Stimulated activated CD8-positive, alpha-beta memory T cell treated with anti-CD3 and anti-CD28 coated beads, Interleukin-12 subunit alpha, Interleukin-12 subunit beta, amount 100 ng/mL, for 4 hours (primary cell): ENCODE measurements around the gene LRGUK.
"Not testable (repeated sequence)": the region's sequence is repeated elsewhere in the genome, so short reads cannot be mapped to it uniquely, and the experiment has no call there.

Source experiments
- DNase-seq: peaks from one replicate; pipeline ENCODE4 v3.0.0-alpha.2; 2020; ENCODE audit warnings: low read depth

LRGUK gene, protein sequence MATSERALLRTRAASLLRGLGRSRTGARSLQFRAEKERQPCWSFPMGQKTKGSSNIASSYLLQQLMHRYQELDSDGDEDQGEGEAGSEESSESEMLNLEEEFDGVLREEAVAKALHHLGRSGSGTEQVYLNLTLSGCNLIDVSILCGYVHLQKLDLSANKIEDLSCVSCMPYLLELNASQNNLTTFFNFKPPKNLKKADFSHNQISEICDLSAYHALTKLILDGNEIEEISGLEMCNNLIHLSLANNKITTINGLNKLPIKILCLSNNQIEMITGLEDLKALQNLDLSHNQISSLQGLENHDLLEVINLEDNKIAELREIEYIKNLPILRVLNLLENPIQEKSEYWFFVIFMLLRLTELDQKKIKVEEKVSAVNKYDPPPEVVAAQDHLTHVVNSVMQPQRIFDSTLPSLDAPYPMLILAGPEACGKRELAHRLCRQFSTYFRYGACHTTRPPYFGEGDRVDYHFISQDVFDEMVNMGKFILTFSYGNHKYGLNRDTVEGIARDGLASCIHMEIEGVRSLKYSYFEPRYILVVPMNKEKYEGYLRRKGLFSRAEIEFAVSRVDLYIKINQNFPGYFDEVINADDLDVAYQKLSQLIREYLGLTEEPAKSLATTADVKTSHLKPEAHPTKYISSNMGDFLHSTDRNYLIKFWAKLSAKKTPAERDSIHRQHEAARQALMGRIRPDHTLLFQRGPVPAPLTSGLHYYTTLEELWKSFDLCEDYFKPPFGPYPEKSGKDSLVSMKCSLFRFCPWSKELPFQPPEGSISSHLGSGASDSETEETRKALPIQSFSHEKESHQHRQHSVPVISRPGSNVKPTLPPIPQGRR

GRCh38 chr7:134126966-134127848 lies at the start of gene LRGUK:
LRGUK (plus strand) TSS chr7:134127340; CDS start chr7:134127368, 28 bp downstream.
- DNase-seq = peak; percentile 56

DNA sequence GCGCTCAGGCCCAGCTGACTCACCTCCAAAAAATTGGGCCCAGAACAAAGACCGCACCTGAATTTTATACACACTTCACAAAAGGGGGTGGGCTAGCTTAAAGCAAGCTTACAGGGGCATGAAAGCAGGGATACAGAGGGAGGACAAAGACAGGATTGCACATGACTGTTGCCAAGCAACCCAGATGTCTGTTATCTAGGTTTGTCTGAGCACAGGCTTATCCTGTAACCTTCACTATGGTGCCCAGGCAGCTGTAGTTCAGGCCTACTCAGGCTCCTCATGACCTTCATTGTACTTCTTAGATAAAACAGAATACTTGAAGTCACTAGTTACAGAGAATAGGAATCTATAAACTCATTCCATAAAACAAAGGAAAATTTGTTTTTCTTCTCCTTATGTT lies 49.6 kb upstream of the LRGUK start:
- not testable (repeated sequence) for DNase-seq

GRCh38 chr7:134078991-134079390 lies 48.1 kb upstream of the LRGUK start:
- DNase-seq = no peak

- DNase-seq = no peak
Measured at GRCh38 chr7:134081695-134082094, 45.4 kb upstream of the LRGUK start.

- DNase-seq = no peak
Measured at GRCh38 chr7:134083766-134084487, 43.2 kb upstream of the LRGUK start.

DNA sequence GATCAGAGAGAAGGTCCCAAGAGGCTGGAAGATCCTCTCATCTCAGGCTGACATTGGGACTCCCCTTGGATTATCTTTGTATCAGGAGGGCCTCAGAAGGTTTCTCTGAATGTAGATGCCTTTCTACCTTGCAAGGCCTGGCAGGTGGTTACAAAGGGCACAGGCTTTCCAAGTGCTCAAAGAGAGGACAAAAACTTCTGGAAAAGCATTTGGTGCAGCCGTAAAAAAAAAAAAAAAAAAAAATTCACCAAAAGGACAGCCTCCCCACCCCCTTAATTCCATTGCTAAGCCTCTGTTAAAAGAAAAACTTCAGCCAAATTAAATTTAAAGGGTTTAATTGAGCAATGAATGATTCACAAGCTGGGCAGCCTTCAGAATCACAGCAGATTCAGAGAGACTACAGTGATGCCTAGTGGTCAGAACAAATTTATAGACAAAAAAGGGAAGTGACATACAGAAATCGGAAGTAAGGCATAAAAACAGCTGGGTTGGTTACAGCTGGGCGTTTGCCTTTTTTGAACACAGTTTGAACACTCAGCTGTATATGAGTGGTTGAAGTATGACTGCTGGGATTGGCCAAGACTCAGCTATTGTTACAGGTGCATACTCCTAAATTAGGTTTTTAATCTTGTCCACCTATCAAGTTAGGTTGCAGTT lies 42.5 kb upstream of the LRGUK start:
- DNase-seq = no peak

DNA sequence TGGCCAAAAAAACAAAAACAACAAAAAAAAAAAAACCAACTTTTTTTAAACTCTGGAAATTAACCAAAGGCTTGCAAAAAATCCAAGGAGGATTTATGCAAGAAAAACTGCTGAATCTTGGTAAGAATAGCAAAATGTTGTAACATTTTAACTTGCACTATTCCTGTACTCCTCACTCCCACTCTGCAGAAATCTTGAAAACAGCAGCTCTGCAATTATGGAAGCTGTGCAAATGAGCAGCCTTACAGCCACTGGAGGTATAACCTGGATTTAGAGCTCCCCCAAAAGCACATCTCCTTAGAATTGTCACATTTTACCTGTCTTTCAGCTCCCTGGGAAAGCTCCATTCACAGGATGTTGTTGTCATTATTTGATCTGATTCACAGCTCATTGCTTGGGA lies 41.8 kb upstream of the LRGUK start:
- no peak for DNase-seq

DNA sequence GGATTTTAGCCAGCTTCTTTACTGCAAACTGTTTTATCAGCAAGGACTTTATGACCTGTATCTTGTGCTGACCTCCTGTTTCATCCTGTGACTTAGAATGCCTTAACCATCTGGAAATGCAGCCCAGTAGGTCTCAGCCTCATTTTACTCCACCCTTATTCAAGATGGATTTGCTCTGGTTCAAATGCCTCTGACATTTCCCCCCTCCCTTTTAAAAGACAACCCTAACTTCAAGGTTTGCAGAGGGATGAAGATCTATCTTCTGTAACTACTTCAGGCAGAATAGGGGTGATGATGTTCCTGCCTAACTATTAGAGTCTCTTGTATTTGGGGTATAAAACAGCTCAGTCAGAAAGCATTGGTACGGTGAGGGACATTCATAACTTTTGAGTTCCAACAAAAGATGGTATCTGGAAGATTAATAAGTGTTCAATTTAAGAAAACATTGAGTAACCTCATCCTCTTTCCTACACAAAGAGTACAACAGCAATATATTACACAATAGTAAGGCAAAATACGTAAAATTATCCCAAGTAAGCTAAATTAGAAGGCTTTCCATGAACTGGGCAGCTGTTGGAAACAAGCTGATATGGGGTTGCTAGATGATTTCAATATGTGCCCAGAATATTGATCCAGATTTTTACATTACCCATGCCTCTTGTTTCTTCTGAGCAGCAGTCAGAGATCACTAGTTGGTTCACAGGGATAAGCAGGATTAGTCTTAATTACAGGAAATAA lies 40.0 kb upstream of the LRGUK start:
- DNase-seq = no peak

GRCh38 chr7:134088199-134088598 lies 38.9 kb upstream of the LRGUK start:
- DNase-seq = no peak

DNA sequence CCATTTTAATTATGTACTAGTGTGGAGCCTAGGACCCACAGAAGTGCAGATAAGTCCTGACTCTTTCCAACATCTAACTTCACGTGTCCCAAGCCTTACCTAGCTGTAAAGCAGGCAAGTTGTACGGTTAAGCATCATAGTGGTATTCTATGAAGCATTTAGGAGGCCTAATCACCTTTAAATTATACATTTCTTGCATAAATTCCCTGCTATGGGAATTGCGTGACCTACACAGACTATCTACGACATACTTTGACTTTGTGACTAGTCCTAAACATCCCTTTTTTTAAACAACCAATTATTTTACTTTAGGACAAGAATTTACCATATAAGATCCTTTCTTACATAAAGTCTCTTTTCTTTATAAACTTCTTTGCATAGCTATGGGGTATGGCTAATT lies 37.7 kb upstream of the LRGUK start:
- no peak for DNase-seq

GRCh38 chr7:134098072-134098471 lies 29.1 kb upstream of the LRGUK start:
- DNase-seq = no peak

DNA sequence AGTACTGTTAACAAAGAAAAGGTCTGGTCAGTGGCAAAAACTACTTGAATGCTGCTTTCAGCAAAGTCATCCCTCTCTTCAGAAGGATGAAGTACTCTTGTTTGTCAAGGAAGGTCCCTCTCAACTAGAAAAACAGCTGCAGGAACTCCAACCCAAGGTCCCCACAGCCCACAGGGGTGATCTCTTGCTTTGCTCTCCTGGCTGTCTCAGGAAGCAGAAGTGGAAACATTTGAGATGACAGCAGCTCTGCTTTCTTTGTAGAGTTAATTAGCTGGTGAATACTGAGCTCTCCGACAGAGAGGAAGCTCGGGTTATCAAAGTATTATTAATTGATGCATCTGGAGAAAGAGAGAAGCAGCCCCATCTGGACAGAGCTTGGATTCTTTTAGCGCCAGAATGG lies 25.4 kb upstream of the LRGUK start:
- no peak for DNase-seq

GRCh38 chr7:134104166-134104565 lies 23.0 kb upstream of the LRGUK start:
- DNase-seq = no peak

DNA sequence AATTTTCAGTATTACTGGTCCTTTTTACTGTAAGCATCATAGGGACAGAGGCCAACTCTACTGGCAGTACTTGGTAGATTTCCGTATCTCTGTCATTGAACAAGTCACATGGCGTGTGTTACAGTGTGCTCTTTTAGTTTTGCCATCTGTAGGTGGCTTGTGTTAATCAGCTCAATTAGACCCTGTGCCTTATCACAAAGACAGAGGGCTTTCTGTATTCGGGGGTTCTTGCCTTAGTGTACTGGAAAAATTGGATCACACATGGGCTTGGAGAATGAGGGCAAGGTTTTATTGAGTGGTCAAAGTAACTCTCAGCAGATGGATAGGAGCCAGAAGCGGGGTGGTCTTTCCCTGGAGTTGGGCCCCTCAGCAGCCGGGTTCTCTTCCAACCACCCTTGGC lies 21.3 kb upstream of the LRGUK start:
- DNase-seq = no peak

DNA sequence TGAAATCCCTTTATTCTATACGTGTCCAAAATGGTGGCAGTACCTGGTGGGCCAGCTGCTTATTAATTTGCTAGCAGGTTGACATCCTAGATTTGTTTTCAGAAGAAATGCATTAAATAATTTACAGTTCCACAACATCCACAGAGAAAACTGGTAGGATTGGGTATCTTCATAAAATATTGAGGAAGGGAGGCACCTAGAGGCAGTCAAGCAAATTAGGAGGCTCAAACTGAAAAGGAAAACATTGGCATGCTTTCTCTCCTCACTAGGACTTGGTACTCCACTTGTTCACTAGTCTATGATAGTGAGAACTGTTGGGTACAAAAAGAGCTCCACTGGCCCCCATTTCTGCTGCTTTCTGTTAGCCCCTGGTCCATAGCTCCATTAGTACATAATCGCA lies 18.3 kb upstream of the LRGUK start:
- no peak for DNase-seq

DNA sequence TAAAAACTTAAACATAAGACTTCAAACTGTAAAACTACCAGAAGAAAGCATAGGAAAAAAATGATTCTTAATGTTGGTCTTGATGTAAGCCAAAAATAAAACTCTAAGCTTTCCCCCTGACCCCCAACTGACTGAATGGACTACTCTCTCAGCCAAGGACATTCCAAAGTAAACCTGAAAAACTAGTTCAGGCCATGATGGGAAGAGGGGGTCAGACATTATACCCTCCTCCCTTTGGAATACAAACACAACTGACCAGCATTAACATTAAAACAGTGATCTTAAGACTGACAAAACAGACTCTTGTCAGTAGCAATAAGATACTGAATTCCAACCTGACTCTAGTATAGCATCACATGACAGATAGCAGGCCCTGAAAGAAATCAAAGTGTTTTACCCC lies 13.5 kb upstream of the LRGUK start:
- DNase-seq = no peak

DNA sequence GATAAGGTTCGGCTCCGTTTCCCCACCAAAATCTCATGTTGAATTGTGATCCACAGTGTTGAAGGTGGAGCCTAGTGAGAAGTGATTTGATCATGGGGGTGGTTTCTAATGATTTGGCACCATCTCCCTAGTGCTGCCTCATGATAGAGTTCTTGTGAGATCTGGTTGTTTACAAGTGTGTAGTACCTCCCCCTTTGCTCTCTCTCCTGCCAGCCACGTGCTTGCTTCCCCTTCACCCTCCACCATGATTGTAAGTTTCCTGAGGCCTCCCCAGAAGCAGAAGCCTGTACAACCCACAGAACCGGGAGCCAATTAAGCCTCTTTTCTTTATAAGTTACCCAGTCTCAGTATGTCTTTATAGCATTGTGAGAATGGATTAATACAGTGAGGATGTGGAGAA lies 12.1 kb upstream of the LRGUK start:
- DNase-seq = no peak

- DNase-seq = no peak
Measured at GRCh38 chr7:134120405-134120804, 6.7 kb upstream of the LRGUK start.

- no peak for DNase-seq
Measured at GRCh38 chr7:134121632-134122139, 5.5 kb upstream of the LRGUK start.

DNA sequence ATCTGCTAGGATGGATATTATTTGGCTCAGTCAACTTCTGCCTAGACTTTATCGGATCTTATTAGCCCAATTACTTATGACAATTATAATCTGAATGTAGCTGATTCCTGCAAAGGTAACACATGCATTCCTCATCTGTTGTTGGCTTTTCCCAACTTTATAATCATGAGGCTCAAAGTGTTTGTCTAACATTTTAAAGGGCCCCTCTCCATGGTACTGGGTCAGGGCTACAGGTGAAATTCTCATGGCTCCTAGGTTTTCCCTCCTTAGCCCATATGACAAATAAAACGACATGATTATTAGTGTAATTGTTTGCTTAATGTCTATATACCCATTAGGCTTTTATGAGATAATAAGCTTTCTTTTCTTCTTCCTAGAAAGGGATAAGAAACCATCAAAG lies 4.2 kb upstream of the LRGUK start:
- no peak for DNase-seq
